HepG2 (cell line): ENCODE results near the gene CRIP1. TPM values are rescaled to one million over a fixed set of nuclear protein-coding genes. Genes with fewer than 3 reads are reported as not detected.

ENCODE experiments used
- BRCA1 ChIP-seq: sonication (generic); formaldehyde crosslinking; IDR thresholded peaks from 2 replicates; pipeline ENCODE4 v1.4.0; 2020; ENCODE audit warnings: missing genetic modification reagents
- CTCF ChIP-seq: sonication (generic); formaldehyde crosslinking; IDR thresholded peaks from 2 replicates; pipeline ENCODE4 v1.5.0; 2020; ENCODE audit warnings: mild to moderate bottlenecking, missing genetic modification reagents, moderate library complexity
- EEA1 ChIP-seq: sonication (generic); formaldehyde crosslinking; IDR thresholded peaks from 2 replicates; pipeline ENCODE4 v1.5.1; 2020; ENCODE audit warnings: mild to moderate bottlenecking, missing genetic modification reagents, borderline replicate concordance
- FOXC1 ChIP-seq: sonication (generic); formaldehyde crosslinking; IDR thresholded peaks from 2 replicates; pipeline ENCODE4 v1.8.0; 2022; ENCODE audit warnings: mild to moderate bottlenecking, missing genetic modification reagents, borderline replicate concordance
- HDAC2 ChIP-seq: sonication (generic); formaldehyde crosslinking; IDR thresholded peaks from 2 replicates; pipeline ENCODE4 v1.4.0; 2020; ENCODE audit warnings: missing genetic modification reagents
- ISL2 ChIP-seq: sonication (generic); formaldehyde crosslinking; IDR thresholded peaks from 2 replicates; pipeline ENCODE4 v1.5.0; 2020; ENCODE audit warnings: missing genetic modification reagents
- KDM5B ChIP-seq: sonication (generic); formaldehyde crosslinking; IDR thresholded peaks from 2 replicates; pipeline ENCODE4 v1.4.0; 2020; ENCODE audit warnings: missing genetic modification reagents, mild to moderate bottlenecking, borderline replicate concordance
- PATZ1 ChIP-seq: sonication (generic); formaldehyde crosslinking; IDR thresholded peaks from 2 replicates; pipeline ENCODE4 v1.4.0; 2020; ENCODE audit warnings: missing genetic modification reagents
- SIN3A ChIP-seq: IDR thresholded peaks from 2 replicates; pipeline ENCODE4 v1.6.1; 2011; ENCODE audit warnings: low read depth, mild to moderate bottlenecking, control low read depth, low read length, borderline replicate concordance
- SRY ChIP-seq: sonication (generic); formaldehyde crosslinking; IDR thresholded peaks from 2 replicates; pipeline ENCODE4 v1.8.0; 2022; ENCODE audit warnings: mild to moderate bottlenecking, missing genetic modification reagents
- TGIF2 ChIP-seq: IDR thresholded peaks from 2 replicates; pipeline ENCODE4 v1.6.1; 2016; ENCODE audit warnings: control low read depth, missing compliant biosample characterization
- THRA ChIP-seq: sonication (generic); formaldehyde crosslinking; IDR thresholded peaks from 2 replicates; pipeline ENCODE4 v1.4.0; 2020; ENCODE audit warnings: missing genetic modification reagents, borderline replicate concordance
- ZNF263 ChIP-seq: sonication (generic); formaldehyde crosslinking; IDR thresholded peaks from 2 replicates; pipeline ENCODE4 v1.4.0; 2020; ENCODE audit warnings: missing genetic modification reagents
- ZNF792 ChIP-seq: IDR thresholded peaks from 2 replicates; pipeline ENCODE4 v1.6.1; 2016
- polyA plus RNA-seq, 8 experiments: library from polyadenylated mRNA; depleted of rRNA in 3 of 8; stranded (reverse) in 7 of 8; unstranded in 1 of 8; fragments of >200 nt; fragmentation: Illumina TruSeq in 4 of 8; extraction: Trizol in 4 of 8; gene quantifications; 2 replicates each; pipeline versions ENCODE4 v1.2.1 to v1.2.3, GENCODE V29; 2011 to 2016; ENCODE audit warnings: low read depth in 4 of 8, missing spikeins in 1 of 8, mixed read lengths in 1 of 8; ENCODE audit not compliant: insufficient read depth in 1 of 8
- total RNA-seq, 5 experiments: library from RNA; depleted of rRNA; stranded (reverse); fragments of >200 nt; fragmentation: Illumina TruSeq; extraction: Trizol; gene quantifications; 2 replicates each; pipeline ENCODE4 v1.2.3, GENCODE V29; 2016; ENCODE audit warnings: low read depth in 1 of 5
- TF ChIP-seq, protein P1 (sequence below): sonication (generic); formaldehyde crosslinking; IDR thresholded peaks from 2 replicates; pipeline ENCODE4 v1.5.0; 2020; ENCODE audit warnings: mild to moderate bottlenecking, missing genetic modification reagents, borderline replicate concordance
- TF ChIP-seq, protein P2 (sequence below), 2 experiments: sonication (generic) in 1 of 2; formaldehyde crosslinking in 1 of 2; IDR thresholded peaks; 2 replicates each; pipeline versions ENCODE4 v1.4.0 to v1.6.1; 2018 to 2020; ENCODE audit warnings: missing genetic modification reagents in 2 of 2, borderline replicate concordance in 1 of 2, low read depth in 1 of 2, mild to moderate bottlenecking in 1 of 2, missing biosample characterization in 1 of 2

CRIP1 gene
- total and polyA plus RNA-seq, 2 of the 13 experiments (the other 11 are each of a cell fraction or from before 2014, with no cell fraction given) = 53.9 to 59.5 TPM

DNA sequence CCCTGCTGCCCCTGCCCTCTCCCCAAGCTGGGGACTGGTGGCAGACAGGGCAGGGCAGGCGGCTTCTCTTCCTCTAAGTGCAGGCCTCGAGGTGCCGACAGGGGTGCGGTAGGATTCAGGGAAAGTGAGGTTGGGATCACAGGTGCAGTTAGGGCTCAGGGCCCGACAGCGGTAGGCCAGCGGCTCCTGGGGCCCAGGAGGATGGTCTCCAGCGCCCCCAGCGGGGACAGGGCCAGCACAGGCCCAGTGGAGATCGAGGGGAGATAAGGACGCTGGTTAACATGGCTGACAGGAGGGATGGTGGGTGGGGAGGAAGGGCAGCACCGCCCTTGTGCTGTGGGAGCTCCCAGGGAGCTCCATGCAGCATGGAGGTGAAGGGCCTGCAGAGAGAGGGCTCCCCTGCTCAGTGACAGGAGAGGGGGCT is 935 bp upstream of the CRIP1 start (continued):
- TF ChIP-seq ISL2 (CRISPR knock-in tag) (0 out of 2 replicates have a peak, but pooled peaks have one; percentile 22), SIN3A (peak; percentile 60; the same call in 1 of the 2 replicates), PATZ1 (CRISPR knock-in tag) (peak; percentile 75), SRY (CRISPR knock-in tag) (0 out of 2 replicates have a peak, but pooled peaks have one; percentile 27), TGIF2 (CRISPR knock-in tag) (0 out of 2 replicates have a peak, but pooled peaks have one; percentile 51), THRA (CRISPR knock-in tag) (peak; percentile 77; the same call in 1 of the 2 replicates), BRCA1 (no peak), KDM5B (CRISPR knock-in tag) (peak; percentile 62; the same call in 1 of the 2 replicates), CTCF (CRISPR knock-in tag) (peak; percentile 95), ZNF792 (CRISPR knock-in tag) (0 out of 2 replicates have a peak, but pooled peaks have one; percentile 60), EEA1 (peak; percentile 26; the same call in 1 of the 2 replicates), HDAC2 (peak; percentile 50; the same call in 1 of the 2 replicates), FOXC1 (CRISPR knock-in tag) (no peak), ZNF263 (CRISPR knock-in tag) (0 out of 2 replicates have a peak, but pooled peaks have one; percentile 35)
- TF ChIP-seq, protein P1, sequence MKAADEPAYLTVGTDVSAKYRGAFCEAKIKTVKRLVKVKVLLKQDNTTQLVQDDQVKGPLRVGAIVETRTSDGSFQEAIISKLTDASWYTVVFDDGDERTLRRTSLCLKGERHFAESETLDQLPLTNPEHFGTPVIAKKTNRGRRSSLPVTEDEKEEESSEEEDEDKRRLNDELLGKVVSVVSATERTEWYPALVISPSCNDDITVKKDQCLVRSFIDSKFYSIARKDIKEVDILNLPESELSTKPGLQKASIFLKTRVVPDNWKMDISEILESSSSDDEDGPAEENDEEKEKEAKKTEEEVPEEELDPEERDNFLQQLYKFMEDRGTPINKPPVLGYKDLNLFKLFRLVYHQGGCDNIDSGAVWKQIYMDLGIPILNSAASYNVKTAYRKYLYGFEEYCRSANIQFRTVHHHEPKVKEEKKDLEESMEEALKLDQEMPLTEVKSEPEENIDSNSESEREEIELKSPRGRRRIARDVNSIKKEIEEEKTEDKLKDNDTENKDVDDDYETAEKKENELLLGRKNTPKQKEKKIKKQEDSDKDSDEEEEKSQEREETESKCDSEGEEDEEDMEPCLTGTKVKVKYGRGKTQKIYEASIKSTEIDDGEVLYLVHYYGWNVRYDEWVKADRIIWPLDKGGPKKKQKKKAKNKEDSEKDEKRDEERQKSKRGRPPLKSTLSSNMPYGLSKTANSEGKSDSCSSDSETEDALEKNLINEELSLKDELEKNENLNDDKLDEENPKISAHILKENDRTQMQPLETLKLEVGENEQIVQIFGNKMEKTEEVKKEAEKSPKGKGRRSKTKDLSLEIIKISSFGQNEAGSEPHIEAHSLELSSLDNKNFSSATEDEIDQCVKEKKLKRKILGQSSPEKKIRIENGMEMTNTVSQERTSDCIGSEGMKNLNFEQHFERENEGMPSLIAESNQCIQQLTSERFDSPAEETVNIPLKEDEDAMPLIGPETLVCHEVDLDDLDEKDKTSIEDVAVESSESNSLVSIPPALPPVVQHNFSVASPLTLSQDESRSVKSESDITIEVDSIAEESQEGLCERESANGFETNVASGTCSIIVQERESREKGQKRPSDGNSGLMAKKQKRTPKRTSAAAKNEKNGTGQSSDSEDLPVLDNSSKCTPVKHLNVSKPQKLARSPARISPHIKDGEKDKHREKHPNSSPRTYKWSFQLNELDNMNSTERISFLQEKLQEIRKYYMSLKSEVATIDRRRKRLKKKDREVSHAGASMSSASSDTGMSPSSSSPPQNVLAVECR (CRISPR knock-in tag) = peak; percentile 53; the same call in 1 of the 2 replicates
- TF ChIP-seq, protein P2, sequence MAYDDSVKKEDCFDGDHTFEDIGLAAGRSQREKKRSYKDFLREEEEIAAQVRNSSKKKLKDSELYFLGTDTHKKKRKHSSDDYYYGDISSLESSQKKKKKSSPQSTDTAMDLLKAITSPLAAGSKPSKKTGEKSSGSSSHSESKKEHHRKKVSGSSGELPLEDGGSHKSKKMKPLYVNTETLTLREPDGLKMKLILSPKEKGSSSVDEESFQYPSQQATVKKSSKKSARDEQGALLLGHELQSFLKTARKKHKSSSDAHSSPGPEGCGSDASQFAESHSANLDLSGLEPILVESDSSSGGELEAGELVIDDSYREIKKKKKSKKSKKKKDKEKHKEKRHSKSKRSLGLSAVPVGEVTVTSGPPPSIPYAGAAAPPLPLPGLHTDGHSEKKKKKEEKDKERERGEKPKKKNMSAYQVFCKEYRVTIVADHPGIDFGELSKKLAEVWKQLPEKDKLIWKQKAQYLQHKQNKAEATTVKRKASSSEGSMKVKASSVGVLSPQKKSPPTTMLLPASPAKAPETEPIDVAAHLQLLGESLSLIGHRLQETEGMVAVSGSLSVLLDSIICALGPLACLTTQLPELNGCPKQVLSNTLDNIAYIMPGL (CRISPR knock-in tag; IDR thresholded peaks at IDR 0.05; ENCODE audit: borderline replicate concordance in 1 of 2, low read depth in 1 of 2) = peak; percentile 82 to 90
